ENCODE data around the gene DNAJB8. TPM values are rescaled to one million over a fixed set of nuclear protein-coding genes. Genes with fewer than 3 reads are reported as not detected.
A peak's percentile ranks its signal among the peaks of the same experiment; 100 is the strongest.

DNAJB8 gene
- total RNA-seq, 1 experiment from 2014 or later, result not detected

- Mint-ChIP-seq H3K9me3 (ENCODE audit: unreplicated experiment) (no peaks in the 10 kb centered on the region), H3K27me3 (ENCODE audit: insufficient read depth, unreplicated experiment) (peaks cover 44% of the 10 kb centered on the region), H3K27ac (ENCODE audit: low read depth, unreplicated experiment) (no peak overlapping the region), H3K4me3 (ENCODE audit: unreplicated experiment) (peak overlapping the region; percentile 62), H3K36me3 (ENCODE audit: insufficient read depth, unreplicated experiment) (no peaks in the 10 kb centered on the region), H3K4me1 (ENCODE audit: insufficient read depth, unreplicated experiment) (no peaks in the 10 kb centered on the region)
- POLR2A ChIA-PET, result no interaction called here
- CTCF ChIA-PET, result interaction anchor here (0.6 to 3.4 kb wide), 6 partner anchors 17 to 1548 kb away, joined by 3 to 26 read pairs (median 4); no protein-coding TSS in a partner anchor
- DNase-seq (ENCODE audit: unreplicated experiment), result peak; percentile 12
- TF ChIP-seq, protein P1, sequence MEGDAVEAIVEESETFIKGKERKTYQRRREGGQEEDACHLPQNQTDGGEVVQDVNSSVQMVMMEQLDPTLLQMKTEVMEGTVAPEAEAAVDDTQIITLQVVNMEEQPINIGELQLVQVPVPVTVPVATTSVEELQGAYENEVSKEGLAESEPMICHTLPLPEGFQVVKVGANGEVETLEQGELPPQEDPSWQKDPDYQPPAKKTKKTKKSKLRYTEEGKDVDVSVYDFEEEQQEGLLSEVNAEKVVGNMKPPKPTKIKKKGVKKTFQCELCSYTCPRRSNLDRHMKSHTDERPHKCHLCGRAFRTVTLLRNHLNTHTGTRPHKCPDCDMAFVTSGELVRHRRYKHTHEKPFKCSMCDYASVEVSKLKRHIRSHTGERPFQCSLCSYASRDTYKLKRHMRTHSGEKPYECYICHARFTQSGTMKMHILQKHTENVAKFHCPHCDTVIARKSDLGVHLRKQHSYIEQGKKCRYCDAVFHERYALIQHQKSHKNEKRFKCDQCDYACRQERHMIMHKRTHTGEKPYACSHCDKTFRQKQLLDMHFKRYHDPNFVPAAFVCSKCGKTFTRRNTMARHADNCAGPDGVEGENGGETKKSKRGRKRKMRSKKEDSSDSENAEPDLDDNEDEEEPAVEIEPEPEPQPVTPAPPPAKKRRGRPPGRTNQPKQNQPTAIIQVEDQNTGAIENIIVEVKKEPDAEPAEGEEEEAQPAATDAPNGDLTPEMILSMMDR (IDR thresholded peaks at IDR 0.05; ENCODE audit: unreplicated experiment), result peak; percentile 79
- BruUV-seq (replicated peaks), result no TSS peak
- intact Hi-C loops (cut with micrococcal nuclease), result loop anchor here (1.0 to 5.0 kb wide), 2 partner anchors 71 to 400 kb away; no protein-coding TSS in a partner anchor
Observed at GRCh38 chr3:128497305-128498126, 30.8 kb upstream of the DNAJB8 start.

DNA sequence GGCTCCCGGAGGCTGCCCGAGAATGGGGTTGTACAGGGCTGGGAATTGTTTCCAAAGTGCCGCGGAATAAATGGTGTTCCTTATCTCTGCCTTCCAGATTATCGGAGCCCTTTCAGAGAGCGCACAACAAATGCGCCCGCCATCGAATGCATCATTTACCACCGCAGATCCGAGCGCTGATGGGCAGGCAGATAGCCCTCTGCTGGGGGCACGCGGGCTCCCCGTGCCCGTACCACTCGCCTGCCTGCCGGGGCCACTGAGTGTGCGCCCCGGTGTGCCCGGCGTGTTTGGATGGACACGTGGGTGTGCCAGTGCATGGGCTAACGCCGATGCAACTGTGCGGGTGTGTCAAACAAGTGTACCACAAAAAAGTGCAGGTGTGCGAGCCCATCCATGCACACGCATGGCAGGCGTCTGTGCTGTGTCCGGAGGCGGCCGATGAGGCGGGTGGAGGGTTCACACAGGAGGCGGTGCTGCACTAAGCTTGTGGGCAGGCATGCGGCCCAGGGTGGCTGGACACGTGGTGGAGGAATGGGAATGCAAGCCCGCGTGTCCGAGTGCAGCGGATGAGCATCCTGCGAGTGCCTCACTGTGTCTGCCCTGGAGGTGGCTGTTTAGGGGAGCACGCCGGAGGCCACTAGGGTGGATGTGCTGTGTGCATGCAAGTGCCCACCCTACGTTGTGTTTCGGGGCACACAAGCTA lies 30.1 kb upstream of the DNAJB8 start:
- POLR2A ChIA-PET, result no interaction called here
- Mint-ChIP-seq H3K36me3 (ENCODE audit: insufficient read depth, unreplicated experiment) (no peaks in the 10 kb centered on the region), H3K4me3 (ENCODE audit: unreplicated experiment) (peak overlapping the region; percentile 62), H3K4me1 (ENCODE audit: insufficient read depth, unreplicated experiment) (no peaks in the 10 kb centered on the region), H3K27ac (ENCODE audit: low read depth, unreplicated experiment) (no peak overlapping the region), H3K27me3 (ENCODE audit: insufficient read depth, unreplicated experiment) (peaks cover 36% of the 10 kb centered on the region), H3K9me3 (ENCODE audit: unreplicated experiment) (no peaks in the 10 kb centered on the region)
- CTCF ChIA-PET, result interaction anchor here (0.6 to 3.4 kb wide), 5 partner anchors 18 to 223 kb away, joined by 3 to 26 read pairs (median 3); no protein-coding TSS in a partner anchor
- no peak for DNase-seq (ENCODE audit: unreplicated experiment)
- no TSS peak for BruUV-seq (replicated peaks)
- intact Hi-C loops (cut with micrococcal nuclease), result loop anchor here (1.0 to 5.0 kb wide), 2 partner anchors 70 to 399 kb away; no protein-coding TSS in a partner anchor
- TF ChIP-seq, protein P1 (IDR thresholded peaks at IDR 0.05; ENCODE audit: unreplicated experiment), result no peak

GRCh38 chr3:128496019-128496601 lies 29.4 kb upstream of the DNAJB8 start:
- Mint-ChIP-seq H3K36me3 (ENCODE audit: insufficient read depth, unreplicated experiment) (no peaks in the 10 kb centered on the region), H3K27me3 (ENCODE audit: insufficient read depth, unreplicated experiment) (peaks cover 30% of the 10 kb centered on the region), H3K4me1 (ENCODE audit: insufficient read depth, unreplicated experiment) (no peaks in the 10 kb centered on the region), H3K27ac (ENCODE audit: low read depth, unreplicated experiment) (no peak overlapping the region), H3K9me3 (ENCODE audit: unreplicated experiment) (no peaks in the 10 kb centered on the region), H3K4me3 (ENCODE audit: unreplicated experiment) (peak overlapping the region; percentile 5)
- no TSS peak for BruUV-seq (replicated peaks)
- TF ChIP-seq, protein P1 (IDR thresholded peaks at IDR 0.05; ENCODE audit: unreplicated experiment), result no peak
- POLR2A ChIA-PET, result no interaction called here
- intact Hi-C loops (cut with micrococcal nuclease), result loop anchor here (5.0 kb wide), 1 partner anchor 399 kb away; no protein-coding TSS in a partner anchor
- no peak for DNase-seq (ENCODE audit: unreplicated experiment)
- CTCF ChIA-PET, result interaction anchor here (0.6 to 1.3 kb wide), 8 partner anchors 9 to 412 kb away, joined by 3 to 4 read pairs (median 3); no protein-coding TSS in a partner anchor
